Activated CD4-positive, alpha-beta T cell treated with anti-CD3 and anti-CD28 coated beads for 4 hours (primary cell): ENCODE results near the gene UQCRC2.
"Not testable (repeated sequence)": the region's sequence is repeated elsewhere in the genome, so short reads cannot be mapped to it uniquely, and the experiment has no call there.

Experiments
- DNase-seq, 2 donors: peaks; one replicate each; pipeline ENCODE4 v3.0.0-alpha.2; 2020

The UQCRC2 gene

DNA sequence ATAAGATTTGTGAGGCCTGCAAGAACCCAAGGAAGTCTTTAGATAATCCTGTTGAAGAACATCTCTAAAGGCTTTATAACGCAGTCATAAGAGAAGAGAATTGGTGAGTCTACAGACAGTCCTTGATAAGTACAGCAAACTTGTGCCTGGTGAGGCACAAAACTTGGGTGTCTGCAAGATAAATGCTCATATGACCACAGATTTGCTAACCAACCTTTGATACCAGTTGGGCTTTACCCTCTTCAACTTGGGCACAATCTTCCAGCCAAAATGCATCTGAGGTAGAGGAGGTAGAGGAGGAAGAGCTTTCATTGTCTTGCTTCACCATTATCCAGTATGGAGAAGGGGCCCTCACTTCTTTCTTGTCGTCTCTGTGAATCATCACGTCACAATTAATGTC, 30.9 kb downstream of the UQCRC2 start:
- DNase-seq, result no peak

DNA sequence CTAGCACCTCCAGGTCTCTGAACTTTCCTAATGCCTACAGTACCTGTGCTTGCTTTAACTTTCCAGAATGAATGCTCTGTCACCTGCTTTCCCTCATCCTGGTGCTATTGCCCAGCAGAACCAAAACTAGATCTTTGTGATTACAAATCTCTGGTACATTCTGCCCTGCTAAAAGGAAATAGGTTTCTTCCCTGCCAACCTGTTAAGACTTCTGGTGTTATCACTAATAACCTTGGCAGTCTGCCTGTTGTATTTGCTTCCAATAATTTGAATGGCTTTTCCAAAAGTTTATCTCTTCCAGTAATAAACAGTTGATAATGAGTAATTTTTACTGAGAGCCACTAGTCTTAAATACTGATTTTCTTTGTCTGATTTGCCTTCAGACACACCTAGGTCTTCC, 32.4 kb downstream of the UQCRC2 start:
- no peak for DNase-seq

DNA sequence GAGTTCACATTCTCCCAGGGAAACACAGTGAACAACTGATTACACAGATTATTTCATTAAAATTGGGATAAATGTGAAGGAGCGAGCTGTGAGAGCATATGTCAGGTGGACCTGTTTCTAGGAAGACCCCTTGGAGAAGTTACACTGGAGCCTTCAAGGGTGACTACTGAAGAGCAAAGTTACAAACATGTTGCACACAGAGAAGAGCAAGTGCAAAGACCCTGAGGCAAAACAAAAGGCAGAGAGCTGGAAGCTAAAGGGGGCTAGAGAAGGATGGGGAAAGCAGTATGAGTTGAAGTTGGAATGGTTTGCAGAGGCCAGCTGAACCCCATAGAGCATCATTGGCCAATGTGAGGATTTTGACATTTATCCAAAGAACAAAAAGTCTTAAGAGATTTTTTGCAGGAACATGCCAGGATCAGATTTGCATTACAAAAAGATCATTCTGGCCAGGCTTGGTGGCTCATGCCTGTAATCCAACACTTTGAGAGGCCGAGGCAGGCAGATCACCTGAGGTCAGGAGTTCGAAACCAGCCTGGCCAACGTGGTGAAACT, 33.6 kb downstream of the UQCRC2 start:
- DNase-seq, result no peak

DNA sequence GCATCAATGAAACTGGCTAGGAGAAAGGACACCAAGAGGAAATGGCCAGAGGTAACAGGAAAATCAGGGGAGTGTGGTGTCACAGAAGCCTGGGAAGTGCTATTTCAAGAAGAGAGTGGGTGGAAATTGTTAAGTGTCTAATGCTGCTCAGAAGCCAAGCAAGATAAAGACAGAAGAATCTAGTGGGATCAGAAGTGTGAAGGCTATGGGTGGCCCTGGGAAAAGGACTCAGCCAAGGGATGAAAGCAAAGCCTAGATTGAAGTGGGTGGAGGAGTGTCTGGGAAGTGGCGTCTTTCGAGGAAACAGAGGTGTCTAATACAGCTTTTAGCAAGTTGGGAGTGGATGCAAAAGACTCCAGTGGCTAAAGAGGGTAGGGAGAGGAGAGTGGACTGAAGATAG, 34.3 kb downstream of the UQCRC2 start:
- DNase-seq, result no peak

DNA sequence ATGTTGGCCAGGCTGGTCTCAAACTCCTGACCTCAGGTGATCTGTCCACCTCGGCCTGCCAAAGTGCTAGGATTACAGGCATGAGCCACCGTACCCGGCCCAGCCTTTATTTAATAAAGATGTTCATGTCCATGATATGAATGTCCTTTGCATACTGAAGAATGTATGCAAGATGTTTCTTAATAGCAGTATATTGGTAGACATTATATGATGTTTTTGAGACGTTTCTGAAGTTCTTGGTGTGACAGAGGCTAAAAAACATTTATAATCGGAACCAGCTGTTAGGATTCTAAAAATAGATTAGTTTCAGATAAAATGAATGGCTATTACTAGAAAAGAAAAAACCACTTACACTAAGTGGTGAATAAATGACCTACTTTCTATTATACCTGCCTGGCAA, 36.0 kb downstream of the UQCRC2 start:
- no peak for DNase-seq

DNA sequence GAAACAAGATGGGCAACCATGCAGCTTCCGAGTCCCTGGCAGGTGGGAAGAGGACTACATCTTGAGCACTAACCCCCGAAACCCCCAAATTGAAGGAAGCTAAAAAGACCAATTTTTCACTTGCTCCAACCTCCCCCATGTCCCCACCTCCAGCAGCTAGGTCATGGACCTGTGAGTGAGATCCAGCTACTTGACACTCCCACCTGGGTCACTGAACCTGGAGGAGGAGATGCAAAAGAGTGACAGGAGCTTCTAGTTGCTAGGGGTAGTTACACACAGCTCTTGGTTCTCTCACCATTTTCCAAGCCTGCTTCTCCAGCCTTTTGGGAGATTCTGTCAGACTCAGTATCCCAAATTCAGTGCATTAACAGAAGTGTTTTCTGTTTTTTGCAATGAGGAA, 36.6 kb downstream of the UQCRC2 start:
- DNase-seq, result no peak

DNA sequence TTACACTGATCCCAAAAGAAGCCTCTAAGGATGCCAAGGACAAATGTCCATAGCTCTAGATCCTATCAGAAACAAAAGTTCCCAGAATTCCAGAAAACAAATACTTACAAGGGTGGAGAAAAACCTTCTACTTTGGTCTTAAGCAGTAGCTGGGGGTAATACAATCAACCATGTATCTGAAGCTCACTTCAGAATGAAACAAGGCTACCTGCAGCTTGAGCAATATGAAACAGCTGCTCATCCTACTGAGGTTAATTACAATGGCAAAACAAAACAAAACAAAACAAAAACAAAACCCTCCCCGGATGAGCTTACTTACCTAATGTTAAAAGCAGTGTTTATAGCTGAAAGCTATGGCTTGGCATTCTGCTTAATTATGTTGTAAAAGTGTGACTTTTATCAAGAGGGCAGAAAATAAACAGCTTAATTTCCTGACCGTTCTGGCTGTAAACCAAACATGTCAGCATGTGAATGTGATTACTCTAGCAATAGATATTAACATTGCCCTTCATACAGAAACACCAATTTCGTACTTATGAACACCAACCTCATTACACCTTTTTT, 37.3 kb downstream of the UQCRC2 start:
- no peak for DNase-seq

DNA sequence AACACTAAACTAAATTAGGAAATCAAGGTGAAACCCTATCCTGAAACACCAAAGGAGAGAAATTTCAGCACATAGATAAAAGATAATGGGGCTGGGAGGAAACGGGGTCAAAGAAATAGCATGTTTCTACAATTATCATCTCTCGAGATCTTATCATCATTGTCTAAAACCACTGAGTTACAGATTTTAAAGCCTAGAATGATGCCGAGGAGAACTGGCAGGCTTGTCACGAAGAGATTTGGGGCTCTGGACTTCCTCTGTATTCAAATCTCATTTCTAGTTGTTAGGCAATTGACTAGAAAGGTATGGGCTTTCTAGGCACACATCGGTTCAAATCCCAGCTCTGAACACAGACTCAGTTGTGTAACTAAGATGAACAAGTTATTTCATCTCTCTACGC, 38.5 kb downstream of the UQCRC2 start:
- DNase-seq, result no peak

DNA sequence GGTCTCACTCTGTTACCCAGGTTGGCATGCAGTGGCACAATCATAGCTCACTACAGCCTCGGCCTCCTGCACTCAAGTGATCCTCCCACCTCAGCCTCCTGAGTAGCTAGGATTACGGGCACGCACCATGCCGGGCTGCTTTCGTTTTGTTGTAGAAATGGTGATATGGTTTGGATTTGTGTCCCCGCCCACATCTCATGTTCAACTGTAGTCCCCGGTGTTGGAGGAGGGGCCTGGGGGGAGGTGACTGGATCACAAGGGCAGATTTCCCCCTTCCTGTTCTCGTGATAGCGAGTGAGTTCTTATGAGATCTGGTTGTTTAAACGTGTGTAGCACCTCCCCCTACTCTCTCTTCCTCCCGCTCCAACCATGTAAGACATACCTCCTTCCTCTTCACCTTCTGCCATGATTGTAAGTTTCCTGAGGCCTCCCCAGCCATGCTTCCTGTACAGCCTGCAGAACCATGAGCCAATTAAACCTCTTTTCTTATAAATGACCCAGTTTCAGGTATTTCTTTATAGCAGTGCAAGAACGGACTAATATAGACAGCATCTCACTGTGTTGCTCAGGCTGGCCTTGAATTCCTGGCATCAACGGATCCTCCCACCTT, 41.8 kb downstream of the UQCRC2 start:
- DNase-seq, result no peak

DNA sequence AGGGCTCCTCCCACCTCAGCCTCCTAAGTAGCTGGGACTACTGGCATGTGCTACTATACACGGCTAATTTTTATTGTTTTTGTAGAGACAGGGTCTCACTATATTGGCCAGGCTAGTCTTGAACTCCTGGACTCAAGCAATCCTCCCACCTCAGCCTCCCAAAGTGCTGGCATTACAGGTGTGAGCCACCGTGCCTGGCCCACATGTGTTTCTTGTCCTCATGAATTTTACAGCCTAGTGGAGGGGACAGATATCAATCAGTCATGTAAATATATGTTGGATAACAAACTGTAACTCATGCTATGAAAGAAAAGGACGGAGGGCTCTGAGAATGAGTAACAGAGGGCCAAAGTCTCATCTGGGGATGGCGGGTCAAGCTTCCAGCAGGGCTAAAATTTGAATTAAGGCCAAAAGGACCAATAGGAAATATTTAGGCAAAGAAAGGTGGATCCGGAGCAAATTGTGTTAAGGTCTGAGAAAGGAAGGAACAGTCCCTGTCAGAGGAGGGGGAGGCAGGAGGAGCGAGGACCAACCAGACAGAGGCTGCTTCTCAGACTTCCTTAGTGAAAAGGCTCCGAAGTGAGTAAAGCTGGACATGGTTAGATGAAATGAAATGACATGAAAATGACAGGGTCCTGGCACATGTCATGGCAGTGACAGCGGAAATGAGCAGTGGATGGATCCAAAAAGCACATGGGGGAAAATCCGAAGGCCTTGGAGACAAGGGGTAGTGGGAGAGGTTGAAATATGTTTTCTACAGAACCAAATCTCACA, 43.9 kb downstream of the UQCRC2 start:
- DNase-seq, result no peak

DNA sequence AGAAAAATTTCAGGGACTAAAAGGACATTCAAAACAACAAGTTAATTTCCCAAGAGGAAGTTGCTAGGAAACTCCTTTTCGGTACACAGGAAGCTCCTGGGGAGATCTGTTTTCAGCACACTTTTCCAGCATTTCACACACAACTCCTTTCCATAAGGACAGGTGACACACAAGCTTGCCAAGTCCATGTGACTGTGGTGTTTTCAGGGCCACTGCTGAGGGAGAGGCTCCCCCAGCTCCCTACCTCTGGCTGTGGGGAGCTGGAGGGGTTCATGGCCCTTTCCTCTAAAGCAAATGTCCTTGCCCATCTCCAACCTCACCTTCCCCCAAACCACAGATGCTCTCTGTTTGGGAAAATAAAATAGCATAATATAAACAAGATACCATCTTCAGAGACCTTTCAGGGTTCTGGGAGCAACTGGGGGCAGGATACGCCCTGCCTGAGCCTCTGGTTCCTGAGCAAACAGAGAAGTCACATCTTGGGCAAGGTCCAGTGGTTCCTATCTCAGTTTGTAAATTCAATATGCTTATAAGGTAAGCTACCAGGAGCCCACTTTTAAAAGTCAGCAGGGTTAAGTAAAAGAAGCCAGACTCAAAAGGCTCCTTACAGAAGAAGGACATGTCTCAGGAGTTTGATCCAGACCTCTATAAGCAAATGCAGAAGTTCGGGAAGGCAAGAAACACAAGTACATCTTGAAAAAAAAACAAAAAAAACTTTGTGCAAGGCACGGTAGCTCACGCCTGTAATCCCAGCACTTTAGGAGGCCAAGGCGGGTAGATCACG, 44.7 kb downstream of the UQCRC2 start:
- no peak for DNase-seq

DNA sequence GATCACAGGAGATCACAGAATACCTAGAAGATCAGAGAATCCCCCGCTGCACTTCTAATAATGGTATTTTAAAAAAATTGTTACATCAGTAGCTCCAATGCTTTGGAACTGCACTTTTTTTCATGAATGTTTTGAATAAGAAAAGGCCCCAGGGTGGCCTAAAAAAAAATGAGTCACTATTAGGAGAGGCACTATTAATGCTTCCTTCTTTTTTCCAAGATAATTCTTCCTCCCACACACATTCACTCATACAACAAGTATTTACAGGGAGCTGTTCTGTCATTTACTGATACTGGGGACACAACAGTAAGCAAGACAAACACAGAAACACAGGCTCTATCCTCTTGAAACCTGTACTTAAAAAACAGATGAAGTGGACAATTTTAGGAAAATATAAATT, 48.4 kb downstream of the UQCRC2 start:
- DNase-seq, result no peak

DNA sequence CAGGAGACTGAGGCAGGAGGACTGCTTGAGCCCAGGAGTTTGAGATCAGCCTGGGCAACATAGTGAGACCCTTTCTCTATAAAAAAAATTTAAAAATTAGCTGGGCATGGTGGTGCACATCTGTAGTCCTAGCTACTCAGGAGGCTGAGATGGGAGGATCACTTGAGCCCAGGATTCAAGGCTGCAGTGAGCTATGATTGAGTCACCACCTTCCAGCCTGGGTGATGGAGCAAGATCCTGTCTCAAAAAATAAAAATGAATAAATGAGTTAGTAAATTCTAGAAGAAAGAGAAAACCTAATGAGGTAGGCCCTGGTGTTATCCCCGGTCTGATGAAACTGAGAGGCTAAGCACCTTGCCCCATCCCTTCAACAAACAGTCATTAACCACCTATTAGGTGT, 48.9 kb downstream of the UQCRC2 start:
- not testable (repeated sequence) for DNase-seq

DNA sequence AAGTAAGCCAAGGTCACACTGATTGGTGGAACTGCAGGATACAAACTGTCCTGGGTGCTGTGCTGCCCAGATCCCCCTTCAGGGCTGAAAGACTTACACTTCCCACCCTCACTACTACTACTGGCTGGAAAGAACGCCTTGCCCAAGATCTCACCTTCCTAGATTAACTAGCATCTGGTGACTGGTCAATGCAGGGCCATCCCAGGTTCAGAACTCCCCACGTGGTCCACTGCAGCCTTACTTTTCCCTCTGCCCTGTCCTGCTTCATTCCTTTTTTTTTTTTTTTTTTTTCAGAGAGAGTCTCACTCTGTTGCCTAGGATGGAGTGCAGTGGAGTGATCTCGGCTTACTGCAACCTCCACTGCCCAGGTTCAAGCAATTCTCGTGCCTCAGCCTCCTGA, 50.0 kb downstream of the UQCRC2 start:
- no peak for DNase-seq

DNA sequence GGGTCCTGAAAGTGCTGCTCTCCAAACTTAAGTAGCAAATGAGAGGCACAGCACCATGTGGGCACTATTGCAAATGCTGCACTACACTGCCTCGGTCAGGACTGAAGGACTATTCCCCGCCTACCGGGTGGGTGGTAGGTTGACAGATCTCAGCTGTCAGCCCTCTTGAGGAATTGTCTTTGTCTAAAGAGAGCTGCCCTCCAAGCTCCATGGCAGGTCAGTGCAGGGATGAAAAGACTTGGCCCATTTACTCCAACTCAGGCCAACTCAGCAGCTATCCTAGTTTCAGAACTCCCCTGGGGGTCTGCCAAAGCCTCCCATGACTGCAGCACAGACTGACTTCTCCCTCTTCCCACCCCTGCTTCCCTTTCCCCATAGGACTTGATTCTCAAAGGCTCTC, 51.2 kb downstream of the UQCRC2 start:
- no peak for DNase-seq

DNA sequence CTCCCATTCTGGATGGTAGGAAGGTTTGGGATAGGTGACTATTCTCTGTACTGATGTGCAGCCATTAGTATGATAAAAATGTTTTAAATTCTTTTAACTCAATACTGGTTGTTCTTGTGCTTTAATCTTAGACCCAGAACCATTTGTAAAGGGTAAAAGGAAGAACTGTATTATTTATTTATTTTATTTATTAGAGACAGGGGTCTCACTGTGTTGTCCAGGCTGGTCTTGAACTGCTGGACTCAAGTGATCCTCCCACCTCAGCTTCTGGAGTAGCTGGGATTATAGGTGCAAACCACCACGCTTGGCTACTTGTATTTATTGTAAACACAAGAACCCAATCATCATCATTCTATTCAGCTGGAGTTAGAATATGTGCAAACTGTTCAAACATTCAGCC, 52.6 kb downstream of the UQCRC2 start:
- DNase-seq, result no peak

DNA sequence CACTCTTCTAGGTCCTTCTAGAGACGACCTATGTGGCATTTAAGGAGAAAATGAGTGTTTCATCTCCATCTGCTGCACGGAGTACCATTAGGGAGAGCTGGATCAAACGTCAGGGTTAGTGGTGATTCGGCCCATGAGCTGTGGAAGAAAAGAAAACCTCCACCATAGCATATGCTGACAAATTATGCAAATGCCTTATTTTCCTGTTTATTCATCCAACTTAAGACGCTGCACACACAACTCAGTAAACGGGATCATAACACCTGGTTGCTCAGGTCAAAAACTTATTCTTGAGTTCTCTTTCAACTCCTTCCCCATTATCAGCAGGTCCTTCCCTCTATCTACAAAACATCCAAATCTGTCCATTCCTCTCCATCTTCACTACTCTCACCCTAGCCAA, 53.5 kb downstream of the UQCRC2 start:
- no peak for DNase-seq

DNA sequence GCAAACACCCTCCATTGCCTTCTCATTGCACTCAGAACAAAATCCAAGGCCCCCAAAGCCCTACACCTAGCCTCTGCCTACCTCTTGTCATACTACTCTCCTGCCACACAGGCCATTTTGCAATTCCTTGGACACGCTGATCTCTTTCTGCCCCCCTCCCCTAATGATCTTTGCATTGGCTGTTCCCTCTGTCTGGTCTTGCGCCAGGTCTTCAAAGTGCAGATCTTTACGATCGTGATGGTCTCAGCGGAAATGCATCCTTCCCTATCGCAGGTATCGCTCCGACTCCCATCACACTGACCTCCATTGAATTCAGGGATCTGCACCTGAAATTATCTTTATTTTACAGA, 54.0 kb downstream of the UQCRC2 start:
- no peak for DNase-seq

DNA sequence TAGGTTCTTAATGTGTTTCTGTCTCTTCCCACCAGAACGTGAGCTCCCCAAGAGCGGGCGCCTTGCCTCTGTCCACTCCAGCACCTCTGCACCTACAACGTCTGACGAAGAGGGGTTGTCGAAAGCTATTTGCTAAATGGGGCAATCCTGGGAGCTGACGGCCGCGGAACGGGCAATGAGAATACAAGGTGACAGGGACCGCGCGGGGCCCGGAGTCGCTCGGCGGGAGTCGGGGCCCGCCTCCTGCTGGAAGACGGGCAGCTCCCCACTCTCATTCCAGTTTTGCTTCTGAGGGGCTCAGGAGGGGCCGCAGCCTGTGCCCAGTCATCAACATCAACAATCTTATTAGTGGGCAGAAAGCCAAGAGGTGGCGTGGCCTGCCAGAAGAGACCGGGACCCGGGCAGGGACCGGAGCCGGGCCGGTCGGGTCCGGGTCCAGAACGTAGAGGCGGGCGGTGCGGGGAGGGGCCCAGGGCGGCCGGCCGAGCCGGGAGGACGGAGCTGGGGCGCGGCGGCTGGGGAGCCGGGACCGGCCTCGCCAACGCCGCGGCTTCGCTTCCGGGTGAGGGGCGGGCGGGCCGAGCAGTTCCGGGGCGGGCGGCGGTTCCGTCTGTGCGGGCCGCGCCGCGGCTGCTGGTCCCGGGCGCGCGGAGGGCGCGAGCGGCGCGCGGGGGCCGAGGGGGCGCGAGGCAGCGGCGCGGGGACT, 54.5 kb downstream of the UQCRC2 start, which contains the start of gene MOSMO:
MOSMO (plus strand) TSS at position 603 of the 706 bp plus-strand sequence. CDS start 191 bp downstream, outside the sequence.
- peak; percentile 65 to 73 for DNase-seq

DNA sequence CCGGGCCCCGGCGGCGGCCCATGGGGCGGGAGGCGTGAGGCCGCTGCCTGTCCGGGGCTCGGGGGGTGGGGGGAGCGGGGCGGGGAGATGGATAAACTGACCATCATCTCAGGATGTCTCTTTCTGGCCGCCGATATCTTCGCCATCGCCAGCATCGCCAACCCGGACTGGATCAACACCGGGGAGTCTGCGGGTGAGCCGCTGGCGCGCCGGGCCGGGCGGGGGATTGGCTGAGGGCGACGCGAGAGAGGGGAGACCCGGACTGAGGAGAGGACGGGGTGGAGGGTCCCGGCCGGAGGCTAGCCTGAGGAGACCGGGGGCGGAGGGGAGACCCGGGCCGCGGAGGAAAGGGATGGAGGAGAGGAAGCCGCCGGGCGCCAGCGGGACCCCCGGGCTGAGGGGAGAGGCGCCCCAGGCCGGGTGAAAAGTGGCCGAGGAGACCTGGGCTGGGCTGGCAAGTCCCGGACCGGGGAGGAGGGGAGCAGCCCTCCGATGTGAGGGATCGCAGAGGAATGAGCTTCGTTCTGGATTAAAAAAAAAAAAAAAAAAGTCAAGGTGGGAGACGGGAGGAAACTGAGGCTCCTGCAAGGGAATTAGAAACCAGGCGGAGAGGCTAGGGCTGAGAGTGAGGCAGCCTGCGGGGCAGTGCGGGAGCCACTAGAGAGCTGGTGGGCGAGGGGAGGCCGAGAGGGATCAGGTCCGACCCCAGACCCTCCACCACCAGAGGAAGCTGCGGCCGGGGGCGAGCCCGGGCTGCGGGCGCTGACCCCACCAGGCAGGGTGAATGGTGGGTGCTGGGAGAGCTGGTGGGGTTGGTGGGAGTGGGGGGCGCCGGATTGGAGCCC, 55.3 kb downstream of the UQCRC2 start:
- DNase-seq, result peak in 1 of 2 donors; percentile 22

DNA sequence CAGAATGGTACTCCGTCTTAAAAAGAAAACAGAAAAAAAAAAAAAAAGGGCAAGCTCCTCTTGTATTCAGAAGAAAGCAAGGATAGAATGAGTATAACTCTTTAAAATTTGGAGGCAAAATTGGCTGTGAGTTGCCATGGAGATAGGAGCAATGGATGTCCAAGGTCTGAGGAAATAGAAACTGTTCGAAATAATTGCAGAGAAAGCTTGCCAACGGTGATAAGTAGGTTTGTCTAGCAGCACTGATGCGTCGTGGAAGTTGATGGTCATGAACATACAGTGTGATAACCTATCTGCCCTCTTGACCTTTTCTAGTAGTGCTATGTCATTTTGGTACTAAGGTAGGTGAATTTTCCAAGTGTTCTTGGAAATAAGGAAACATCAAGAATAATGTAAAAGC, 57.7 kb downstream of the UQCRC2 start:
- DNase-seq, result no peak

DNA sequence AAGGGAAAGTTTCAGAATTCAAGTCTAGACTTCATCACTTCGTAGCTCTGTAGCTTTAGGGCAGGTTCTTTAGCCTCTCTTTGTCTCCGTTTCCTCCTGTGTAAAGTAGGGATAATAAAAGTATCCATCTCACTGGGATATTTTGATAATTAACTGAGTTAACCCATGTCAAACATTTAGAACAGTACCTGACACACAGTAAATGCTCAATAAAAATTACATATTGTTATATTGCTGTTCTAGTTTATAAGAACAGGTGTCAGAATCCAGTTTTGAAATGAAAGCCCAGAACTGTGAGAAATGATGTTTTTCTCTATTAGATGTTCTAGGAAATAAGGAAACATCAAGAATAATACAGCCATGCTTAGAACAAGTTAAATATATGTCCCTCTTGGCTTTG, 59.1 kb downstream of the UQCRC2 start:
- no peak for DNase-seq
